HG03457 (cell line): ENCODE data around the gene TRAFD1.
"Not testable (repeated sequence)": the region's sequence is repeated elsewhere in the genome, so short reads cannot be mapped to it uniquely, and the experiment has no call there.

Experiments used
- ATAC-seq: cut with Tn5 transposase; IDR thresholded peaks from one replicate; pipeline ENCODE4 v1.9.1; 2021; ENCODE audit warnings: moderate number of reproducible peaks; ENCODE audit not compliant: unreplicated experiment

Gene TRAFD1

DNA sequence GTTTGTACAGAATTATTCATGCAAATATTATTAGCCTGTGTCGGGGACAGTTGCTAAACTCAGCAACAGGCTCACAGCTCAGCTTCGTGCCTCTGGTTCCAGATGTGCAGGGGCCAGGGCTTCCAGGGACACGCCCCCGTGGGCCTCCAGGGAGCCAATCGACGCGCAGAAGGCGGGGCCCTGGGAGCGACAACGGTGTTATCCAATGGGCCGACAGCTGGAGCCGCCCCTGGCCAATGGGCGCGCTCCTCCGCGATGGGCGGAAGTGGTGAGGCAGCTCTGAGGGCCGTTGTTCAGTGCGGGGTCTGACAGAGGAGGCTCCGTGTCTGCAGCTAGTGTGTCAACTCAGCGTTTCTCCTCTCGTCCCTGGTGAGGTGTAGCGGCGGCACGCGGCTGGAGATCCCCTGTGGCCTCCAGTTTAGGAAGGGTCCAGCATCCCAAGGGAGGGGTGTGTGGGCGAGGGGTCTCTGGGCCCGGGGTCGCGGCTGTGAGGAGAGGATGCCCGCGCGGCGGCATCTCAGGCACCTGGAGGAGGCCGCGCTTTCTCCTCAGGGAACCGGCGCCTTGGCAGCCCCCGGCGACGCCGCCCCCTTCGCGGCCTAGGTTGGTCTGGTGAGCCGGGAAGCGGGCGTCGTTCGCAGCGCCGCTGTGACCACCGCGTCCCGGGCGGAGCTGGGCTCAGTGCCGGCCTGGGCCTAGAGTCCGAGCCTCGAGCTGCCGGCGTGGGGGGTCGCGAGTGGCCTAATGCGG is at the start of gene TRAFD1:
TSS of gene TRAFD1 (plus strand) at position 311 of the 750 bp plus-strand sequence. CDS start 4,963 bp downstream, outside the sequence.
- ATAC-seq, result peak; percentile 92

GRCh38 chr12:112087055-112087850 is 38.1 kb upstream of the TRAFD1 start:
- ATAC-seq, result no peak

DNA sequence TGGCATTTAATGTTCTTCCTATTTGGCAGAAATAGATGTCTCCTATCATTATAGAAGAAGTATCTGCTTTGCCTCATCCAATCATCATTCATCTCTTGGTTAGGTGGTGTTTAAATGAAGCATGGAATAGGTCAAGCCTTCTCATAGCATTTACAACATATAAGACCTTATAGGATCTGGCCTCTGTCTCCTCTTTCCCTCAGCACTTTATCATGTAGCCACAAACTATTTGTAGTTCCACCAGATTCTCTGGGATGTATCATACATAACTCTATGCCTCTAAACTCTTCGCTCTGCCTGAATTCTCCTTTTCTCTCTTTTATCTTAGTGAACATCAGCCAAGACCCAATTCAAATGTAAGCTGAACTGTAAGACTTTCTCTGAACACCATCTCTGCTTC is 37.5 kb upstream of the TRAFD1 start:
- ATAC-seq, result no peak

- no peak for ATAC-seq
Measured at GRCh38 chr12:112091563-112091962, 33.8 kb upstream of the TRAFD1 start.

DNA sequence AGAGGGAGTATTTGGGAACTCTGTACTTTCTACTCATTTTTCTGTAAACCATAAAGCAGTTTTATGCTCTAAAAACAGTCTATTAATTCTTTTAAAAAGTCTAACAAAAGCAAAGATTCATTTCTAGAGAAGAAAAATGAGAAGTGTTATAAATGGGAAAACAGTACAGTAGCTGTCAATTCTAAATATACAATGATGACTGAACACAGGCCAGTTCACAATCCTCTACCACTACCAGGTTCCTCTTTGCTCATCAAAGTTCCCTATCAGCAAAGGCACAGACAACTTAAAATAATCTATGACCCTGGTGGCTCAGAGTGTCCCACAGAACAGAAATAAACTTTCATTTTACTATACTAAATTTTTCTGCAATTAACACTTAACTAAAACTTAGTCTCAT is 29.3 kb upstream of the TRAFD1 start:
- ATAC-seq, result no peak

DNA sequence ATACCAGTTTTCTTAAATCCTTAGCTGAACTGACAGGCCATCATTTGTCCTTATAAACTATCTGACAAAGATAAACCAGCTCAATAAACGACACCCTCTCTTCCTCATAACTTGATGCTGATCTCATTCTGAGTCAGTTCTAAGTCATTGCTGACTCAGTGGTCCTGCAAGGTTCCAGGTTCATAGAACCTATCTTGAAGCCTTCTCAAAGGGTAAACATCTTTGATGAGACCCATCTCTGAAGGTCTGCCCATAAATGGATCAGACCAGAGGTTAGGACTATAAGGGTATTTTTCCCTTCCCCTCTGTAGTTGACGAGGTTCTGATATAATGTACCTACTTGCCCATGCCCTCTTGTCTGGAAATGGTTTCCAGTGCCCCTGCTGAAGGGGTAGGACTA is 28.7 kb upstream of the TRAFD1 start:
- no peak for ATAC-seq

- no peak for ATAC-seq
Measured at GRCh38 chr12:112097641-112098040, 27.7 kb upstream of the TRAFD1 start.

GRCh38 chr12:112100500-112100899 is 24.9 kb upstream of the TRAFD1 start:
- ATAC-seq, result not testable (repeated sequence)

DNA sequence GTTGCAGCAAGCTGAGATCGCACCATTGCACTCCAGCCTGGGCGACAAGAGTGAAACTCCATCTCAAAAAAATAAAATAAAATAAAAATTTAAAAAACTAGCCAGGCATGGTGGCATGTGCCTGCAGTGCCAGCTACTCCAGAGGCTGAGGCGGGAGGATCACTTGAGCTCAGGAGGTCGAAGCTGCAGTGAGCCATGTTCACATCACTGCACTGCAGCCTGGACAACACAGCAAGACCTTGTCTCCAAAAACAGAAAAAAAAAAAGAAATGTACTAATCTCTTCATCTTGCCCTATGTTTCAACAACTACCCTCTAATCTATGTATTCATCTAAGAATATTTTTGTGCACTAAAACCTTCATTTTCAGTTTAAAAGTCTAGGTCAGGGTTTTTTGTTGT is 23.2 kb upstream of the TRAFD1 start:
- no peak for ATAC-seq

DNA sequence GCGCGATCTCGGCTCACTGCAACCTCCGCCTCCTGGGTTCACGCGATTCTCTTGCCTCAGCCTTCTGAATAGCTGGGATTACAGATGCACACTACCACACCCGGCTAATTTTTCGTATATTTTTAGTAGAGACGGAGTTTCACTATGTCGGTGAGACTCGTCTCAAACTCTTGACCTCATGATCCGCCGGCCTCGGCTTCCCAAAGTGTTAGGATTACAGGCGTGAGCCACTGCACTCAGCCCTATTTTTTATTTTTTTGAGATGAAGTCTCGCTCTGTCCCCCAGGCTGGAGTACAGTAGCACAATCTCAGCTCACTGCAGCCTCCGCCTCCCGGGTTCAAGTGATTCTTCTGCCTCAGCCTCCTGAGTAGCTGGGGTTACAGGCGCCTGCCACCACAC is 22.6 kb upstream of the TRAFD1 start:
- ATAC-seq, result not testable (repeated sequence)

DNA sequence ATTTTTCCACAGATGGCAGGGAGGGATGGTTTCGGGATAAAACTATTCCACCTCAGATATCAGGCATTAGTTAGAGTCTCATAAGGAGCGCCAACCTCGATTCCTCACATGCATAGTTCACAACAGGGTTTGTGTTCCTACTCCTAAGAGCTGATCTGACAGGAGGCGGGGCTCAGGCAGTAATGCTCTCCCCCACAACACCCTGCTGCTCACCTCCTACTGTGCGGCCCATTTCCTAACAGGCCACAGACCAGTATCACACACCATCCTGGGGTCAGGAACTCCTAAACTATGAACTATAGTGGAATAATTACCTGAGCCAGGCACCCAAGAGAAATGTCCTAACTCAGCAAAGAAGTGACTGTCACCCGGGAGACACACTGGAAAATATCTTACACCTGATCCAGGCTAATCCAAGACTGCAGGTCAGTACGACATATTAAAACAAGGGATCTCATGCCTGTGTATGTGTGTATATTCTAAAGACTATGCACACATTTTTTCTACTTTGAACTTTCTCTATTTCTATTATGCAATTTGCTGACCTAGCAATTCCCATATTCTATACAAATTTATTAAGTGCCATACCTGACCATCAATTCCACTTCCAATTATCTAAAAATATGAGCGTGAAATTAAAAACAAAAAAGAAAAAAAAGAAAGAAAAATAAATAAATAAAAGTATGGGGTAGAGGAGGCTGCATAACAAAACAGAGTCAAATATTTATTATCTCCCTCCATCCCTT is 21.4 kb upstream of the TRAFD1 start:
- ATAC-seq, result no peak

DNA sequence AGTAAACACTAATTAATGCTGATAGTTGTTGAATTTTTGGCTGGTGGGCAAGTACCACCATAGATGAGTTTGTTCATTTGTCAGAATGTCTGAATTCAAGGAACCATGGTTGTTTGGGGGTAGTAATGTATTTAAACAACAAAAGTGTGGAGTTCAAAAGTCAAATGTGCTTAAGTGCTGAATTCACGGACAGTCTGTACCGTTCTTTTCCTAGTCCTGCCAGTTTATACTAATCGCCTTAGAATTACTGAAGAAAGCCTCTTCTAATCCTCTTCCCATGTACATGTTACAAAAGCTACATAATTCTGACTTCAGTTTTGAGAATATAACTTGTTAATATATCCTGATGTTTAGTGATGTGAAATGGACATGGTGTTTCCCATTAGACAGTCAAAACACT is 19.5 kb upstream of the TRAFD1 start:
- ATAC-seq, result no peak

DNA sequence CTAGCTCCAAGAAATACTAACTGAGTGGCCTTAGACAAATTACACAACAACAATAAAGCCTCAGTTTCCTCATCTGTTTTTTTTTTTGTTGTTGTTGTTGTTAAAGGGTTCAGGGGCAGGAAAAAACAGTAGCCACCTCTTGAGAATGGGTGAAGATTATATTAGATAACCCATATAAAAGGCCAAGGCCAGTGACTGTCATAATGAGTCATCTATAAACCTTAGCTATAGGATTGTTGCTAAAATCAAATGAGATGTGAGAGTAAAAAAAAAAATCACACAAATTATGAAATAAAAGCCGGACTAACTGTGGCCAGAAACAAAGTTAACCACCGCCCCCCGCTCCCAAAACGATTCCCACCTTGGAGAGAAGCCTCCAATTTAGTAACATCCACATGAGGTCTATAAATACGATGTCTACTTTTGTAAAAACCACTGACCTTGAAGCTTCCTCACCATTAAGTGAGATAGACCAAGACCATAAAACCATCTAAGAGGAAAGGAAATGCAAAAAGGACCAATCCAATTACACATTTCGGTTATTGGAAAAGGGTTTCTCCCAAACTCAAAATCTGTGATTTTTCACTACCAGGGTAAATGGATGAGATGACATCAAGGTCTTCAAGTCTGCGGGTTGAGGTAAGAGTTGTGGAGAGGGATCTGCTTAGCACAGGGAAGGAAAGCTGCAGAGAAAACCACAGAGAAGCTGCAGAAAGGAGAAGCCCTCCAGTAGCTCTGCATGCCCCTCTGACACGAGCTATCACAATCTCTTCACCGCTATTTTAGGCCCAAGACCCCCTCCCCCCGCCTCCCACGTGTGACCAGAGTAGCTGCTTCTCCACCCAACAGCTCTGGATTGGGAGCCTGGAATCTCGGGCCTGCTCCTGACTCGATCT is 17.8 kb upstream of the TRAFD1 start:
- no peak for ATAC-seq

DNA sequence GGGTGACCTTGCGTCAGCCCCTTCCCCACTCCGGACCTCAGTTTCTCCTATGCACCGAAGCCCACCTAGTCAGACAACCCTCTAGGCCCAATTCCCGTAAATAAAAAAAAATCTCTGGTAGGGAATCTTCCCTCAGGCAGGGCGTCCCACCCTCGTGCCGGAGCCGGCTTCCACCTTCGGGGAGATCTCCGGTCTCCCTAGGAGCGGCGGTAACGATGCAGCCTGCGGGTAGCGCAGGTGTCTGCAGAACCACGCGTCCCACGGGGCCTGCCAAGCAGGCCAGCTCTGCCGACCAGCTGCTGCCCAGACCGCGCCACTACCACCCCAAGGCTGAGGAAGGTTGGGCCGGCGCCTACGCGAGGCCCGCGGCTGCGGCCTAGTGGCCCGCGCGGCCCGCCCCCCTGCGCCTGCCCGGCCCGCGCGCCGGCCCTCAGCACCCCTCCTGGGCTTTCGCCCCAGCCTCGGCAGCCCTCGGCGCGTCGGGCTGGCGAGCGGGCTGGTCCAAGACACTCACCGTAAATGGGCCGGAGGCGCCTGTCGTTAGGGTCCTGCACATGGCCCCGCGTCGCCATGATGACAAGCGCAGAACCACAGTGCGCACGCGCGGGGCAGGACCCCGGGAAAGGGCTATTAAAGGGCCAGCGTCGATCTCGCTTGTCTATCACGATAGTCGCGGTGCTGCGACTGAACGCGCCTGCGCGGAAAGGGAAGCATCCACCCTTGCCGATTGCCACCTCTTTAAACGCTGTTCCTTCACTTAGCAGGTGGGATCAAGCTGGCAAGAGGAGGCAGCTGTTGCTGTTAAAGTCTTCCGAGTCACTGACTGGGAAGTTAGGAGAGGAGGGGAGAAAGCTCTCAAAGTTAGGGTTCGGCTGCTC is 16.9 kb upstream of the TRAFD1 start, which contains the start of gene NAA25:
TSS of gene NAA25 (minus strand) at position 582 of the 878 bp plus-strand sequence. CDS start at position 572, 10 bp downstream.
- no peak for ATAC-seq

GRCh38 chr12:112110787-112111662 is 14.3 kb upstream of the TRAFD1 start:
- ATAC-seq, result not testable (repeated sequence)

DNA sequence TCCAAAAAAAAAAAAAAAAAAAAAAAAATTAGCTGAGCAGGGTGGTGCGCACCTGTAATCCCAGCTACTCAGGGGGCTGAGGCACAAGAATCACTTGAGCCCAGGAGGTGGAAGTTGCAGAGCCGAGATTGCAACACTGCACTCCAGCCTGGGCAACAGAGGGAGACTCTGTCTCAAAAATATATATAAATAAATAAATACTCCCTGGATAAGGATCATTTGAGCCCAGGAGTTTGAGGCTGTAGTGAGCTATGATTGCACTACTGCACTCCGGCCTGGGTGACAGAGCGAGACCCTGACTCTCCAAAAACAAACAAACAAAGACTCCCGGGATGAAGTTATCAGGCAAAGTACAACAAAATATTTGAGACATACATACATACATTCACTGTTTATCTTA is 13.4 kb upstream of the TRAFD1 start:
- ATAC-seq, result no peak

DNA sequence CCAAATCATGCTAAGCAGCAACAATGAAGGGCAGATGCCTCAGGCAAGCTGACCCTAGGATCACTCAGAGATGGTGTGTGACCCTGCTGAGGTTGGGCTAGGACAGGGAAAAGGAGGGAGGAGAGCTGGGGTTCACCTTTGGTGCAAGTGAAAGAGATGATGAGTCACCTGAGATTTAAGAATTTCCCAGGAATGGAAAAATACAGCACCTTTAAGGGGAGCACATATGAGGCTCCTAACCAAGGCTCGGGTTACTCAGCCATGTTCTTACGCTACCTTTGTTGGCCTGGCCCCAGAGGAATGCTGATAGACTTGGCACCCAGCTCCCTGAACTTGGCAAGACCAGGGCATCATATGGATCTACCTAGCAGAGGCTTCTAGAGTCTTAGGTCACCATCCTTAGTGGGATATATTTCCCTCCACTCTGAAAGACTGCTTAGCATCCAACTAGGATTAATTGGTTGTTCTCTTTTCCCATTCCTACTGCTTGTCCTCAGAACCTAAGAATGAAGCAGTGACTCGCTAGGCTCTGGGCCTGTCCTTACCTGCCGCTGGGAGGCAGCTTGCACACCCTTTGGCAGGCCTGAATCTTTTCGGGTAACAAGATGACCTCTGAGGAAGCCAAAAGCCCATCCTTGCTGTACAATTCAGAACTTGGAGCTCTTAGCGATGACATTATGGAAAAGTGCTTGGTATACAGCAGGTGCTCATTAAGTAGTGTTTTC is 12.8 kb upstream of the TRAFD1 start:
- ATAC-seq, result no peak
